ENCODE measurements around the gene ITGAX. TPM values are rescaled to one million over a fixed set of nuclear protein-coding genes. Genes with fewer than 3 reads are reported as not detected.

The ITGAX gene
- total and polyA plus RNA-seq, 10 of the 15 experiments (the other 5 are each of a cell fraction or from before 2014, with no cell fraction given): 1.6 to 37.9 (median 17.9) TPM

DNA sequence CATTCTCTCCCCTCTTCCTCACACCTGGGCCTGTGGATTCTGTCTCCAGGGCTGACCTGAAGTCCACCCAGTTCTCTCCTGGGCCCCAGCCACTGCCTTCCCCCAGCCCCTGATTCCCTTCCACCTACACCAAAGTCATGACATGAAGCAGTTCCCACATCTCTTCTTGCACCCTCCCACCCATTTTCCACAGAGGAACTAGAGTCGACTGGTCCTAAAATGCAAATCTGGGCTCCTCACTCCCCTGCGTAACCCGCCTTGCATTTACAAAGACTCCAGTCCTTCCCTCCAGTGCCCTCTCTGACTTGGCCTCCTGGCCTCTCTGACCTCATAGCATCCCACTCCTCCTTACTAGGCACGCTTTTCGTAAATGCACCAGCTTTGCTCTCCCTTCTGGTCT, 58.4 kb downstream of the ITGAX start:
- ATAC-seq (no peak), FAIRE-seq (no peak), DNase-seq (ENCODE audit: low read depth, low spot score) (no peak)
- intact Hi-C loops (cut with micrococcal nuclease; ENCODE audit: unreplicated experiment) (no loop called here), in situ Hi-C loops (cut with MboI) (no loop called here)
- H3K27me3 ChIP-seq (replicated peaks in 1 of 2; ENCODE audit: control insufficient read depth in 2 of 2, insufficient read depth in 2 of 2, low read length in 1 of 2): no peaks in the 10 kb centered on the region; a peak in 1 of 4 replicates
- H3K4me1 ChIP-seq (ENCODE audit: control insufficient read depth, insufficient read depth, low read length): peaks cover 11% of the 10 kb centered on the region
- no peaks in the 10 kb centered on the region for H3K79me2 ChIP-seq (ENCODE audit: control insufficient read depth, insufficient read depth, low read length)
- BruUV-seq (replicated peaks): no TSS peak
- ChIA-PET CTCF (no interaction called here), SMC1A (ENCODE audit: uncharacterized antibody, unreplicated experiment) (no interaction called here), RAD21 (ENCODE audit: unreplicated experiment) (no interaction called here), POLR2A (no interaction called here)
- no peak overlapping the region for H3K27ac ChIP-seq (ENCODE audit: control insufficient read depth, insufficient read depth)
- H3K36me3 ChIP-seq (ENCODE audit: control insufficient read depth in 2 of 2, insufficient read depth in 2 of 2, low read length in 1 of 2): no peaks in the 10 kb centered on the region
- H3K4me2 ChIP-seq (ENCODE audit: control insufficient read depth, insufficient read depth): no peak overlapping the region
- no peak overlapping the region for H3K9ac ChIP-seq (ENCODE audit: control insufficient read depth, insufficient read depth, low read length)
- no peaks in the 10 kb centered on the region for H4K20me1 ChIP-seq (ENCODE audit: control insufficient read depth, insufficient read depth)
- no peak overlapping the region for H2AFZ ChIP-seq (ENCODE audit: control insufficient read depth, low read depth, low read length)
- no peak overlapping the region for H3K4me3 ChIP-seq
- WGBS (ENCODE audit: insufficient coverage, insufficient replicate concordance, low lambda C conversion rate, missing lambda C conversion rate): 4% methylated on average over 5 of the region's 5 CpGs
- TF ChIP-seq, protein P1, sequence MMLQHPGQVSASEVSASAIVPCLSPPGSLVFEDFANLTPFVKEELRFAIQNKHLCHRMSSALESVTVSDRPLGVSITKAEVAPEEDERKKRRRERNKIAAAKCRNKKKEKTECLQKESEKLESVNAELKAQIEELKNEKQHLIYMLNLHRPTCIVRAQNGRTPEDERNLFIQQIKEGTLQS (IDR thresholded peaks at IDR 0.05; ENCODE audit: borderline replicate concordance, extremely low read depth, low read depth, low read length): no peak
- TF ChIP-seq STAT3 (IDR thresholded peaks at IDR 0.05; ENCODE audit: low read depth, low read length) (no peak), BHLHE40 (IDR thresholded peaks at IDR 0.05; ENCODE audit: borderline replicate concordance in 1 of 2, low read depth in 2 of 2, low read length in 1 of 2) (no peak), MLLT1 (IDR thresholded peaks at IDR 0.05) (no peak)
- H3K9me3 ChIP-seq (replicated peaks; ENCODE audit: control insufficient read depth, insufficient read depth, low read length): no peaks in the 10 kb centered on the region; the same call in 2 of the 3 replicates

DNA sequence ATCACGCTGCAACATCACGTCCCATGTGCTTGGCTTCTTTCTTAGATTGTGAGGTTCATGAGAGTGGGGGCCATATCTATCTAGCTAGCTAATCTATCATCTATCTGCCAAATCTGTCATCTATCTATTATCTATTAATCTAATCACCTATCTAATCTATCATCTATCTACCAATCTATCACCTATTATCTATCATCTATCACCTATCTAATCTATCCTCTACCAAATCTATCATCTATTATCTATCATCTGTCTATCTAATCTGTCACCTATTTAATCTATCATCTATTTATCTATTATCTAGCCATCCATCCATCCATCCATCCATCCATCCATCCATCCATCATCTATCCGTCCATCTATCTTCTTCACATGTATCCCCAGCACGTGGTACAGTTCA, 59.0 kb downstream of the ITGAX start:
- intact Hi-C loops (cut with micrococcal nuclease; ENCODE audit: unreplicated experiment) (no loop called here), in situ Hi-C loops (cut with MboI) (no loop called here)
- no TSS peak for BruUV-seq (replicated peaks)
- Histone ChIP-seq H3K4me2 (ENCODE audit: control insufficient read depth, insufficient read depth) (no peak overlapping the region), H3K4me1 (ENCODE audit: control insufficient read depth, insufficient read depth, low read length) (peaks cover 11% of the 10 kb centered on the region), H3K4me3 (no peak overlapping the region), H3K27me3 (replicated peaks in 1 of 2; ENCODE audit: control insufficient read depth in 2 of 2, insufficient read depth in 2 of 2, low read length in 1 of 2) (no peaks in the 10 kb centered on the region; a peak in 1 of 4 replicates), H3K27ac (ENCODE audit: control insufficient read depth, insufficient read depth) (no peak overlapping the region), H4K20me1 (ENCODE audit: control insufficient read depth, insufficient read depth) (no peaks in the 10 kb centered on the region), H3K79me2 (ENCODE audit: control insufficient read depth, insufficient read depth, low read length) (no peaks in the 10 kb centered on the region), H3K9ac (ENCODE audit: control insufficient read depth, insufficient read depth, low read length) (no peak overlapping the region), H3K36me3 (ENCODE audit: control insufficient read depth in 2 of 2, insufficient read depth in 2 of 2, low read length in 1 of 2) (no peaks in the 10 kb centered on the region), H2AFZ (ENCODE audit: control insufficient read depth, low read depth, low read length) (no peak overlapping the region), H3K9me3 (replicated peaks; ENCODE audit: control insufficient read depth, insufficient read depth, low read length) (no peaks in the 10 kb centered on the region; the same call in 2 of the 3 replicates)
- ChIA-PET SMC1A (ENCODE audit: uncharacterized antibody, unreplicated experiment) (no interaction called here), RAD21 (ENCODE audit: unreplicated experiment) (no interaction called here), CTCF (no interaction called here), POLR2A (no interaction called here)
- no peak for ATAC-seq
- DNase-seq (ENCODE audit: low read depth, low spot score): no peak
- 42% methylated on average over 4 of the region's 4 CpGs for WGBS (ENCODE audit: insufficient coverage, insufficient replicate concordance, low lambda C conversion rate, missing lambda C conversion rate)
- no peak for FAIRE-seq
- TF ChIP-seq NRF1 (conservative IDR thresholded peaks at IDR 0.05; ENCODE audit: low read depth, low read length): no peak
- TF ChIP-seq SREBF1 (IDR thresholded peaks at IDR 0.05; ENCODE audit: low read length): no peak
- TF ChIP-seq SMC3 (IDR thresholded peaks at IDR 0.05; ENCODE audit: borderline replicate concordance, low read length): no peak
- no peak for TF ChIP-seq ZBTB11 (CRISPR knock-in tag; IDR thresholded peaks at IDR 0.05)
- TF ChIP-seq, protein P2, sequence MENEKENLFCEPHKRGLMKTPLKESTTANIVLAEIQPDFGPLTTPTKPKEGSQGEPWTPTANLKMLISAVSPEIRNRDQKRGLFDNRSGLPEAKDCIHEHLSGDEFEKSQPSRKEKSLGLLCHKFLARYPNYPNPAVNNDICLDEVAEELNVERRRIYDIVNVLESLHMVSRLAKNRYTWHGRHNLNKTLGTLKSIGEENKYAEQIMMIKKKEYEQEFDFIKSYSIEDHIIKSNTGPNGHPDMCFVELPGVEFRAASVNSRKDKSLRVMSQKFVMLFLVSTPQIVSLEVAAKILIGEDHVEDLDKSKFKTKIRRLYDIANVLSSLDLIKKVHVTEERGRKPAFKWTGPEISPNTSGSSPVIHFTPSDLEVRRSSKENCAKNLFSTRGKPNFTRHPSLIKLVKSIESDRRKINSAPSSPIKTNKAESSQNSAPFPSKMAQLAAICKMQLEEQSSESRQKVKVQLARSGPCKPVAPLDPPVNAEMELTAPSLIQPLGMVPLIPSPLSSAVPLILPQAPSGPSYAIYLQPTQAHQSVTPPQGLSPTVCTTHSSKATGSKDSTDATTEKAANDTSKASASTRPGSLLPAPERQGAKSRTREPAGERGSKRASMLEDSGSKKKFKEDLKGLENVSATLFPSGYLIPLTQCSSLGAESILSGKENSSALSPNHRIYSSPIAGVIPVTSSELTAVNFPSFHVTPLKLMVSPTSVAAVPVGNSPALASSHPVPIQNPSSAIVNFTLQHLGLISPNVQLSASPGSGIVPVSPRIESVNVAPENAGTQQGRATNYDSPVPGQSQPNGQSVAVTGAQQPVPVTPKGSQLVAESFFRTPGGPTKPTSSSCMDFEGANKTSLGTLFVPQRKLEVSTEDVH (IDR thresholded peaks at IDR 0.05; ENCODE audit: low read depth, partially characterized antibody): no peak

Data from GM12878 (cell line).